ENCODE results near the gene SMIM10L1. TPM values are rescaled to one million over a fixed set of nuclear protein-coding genes. Genes with fewer than 3 reads are reported as not detected.
A peak's percentile ranks its signal among the peaks of the same experiment; 100 is the strongest.

Gene SMIM10L1
- total RNA-seq: 9.7 TPM in 2 replicates
- long read RNA-seq, full-length matches to known transcripts: 47 of 47 reads
- long read RNA-seq, partial matches to known transcripts: 0 of 47 reads
- long read RNA-seq, other reads (novel, unspliced or antisense): 0 of 47 reads

GRCh38 chr12:11171145-11171968, at the start of gene SMIM10L1:
Gene SMIM10L1, plus strand, starts transcription at chr12:11171194. Its CDS starts 163 bp downstream, at chr12:11171357.
- peak within 1 kb of the TSS; percentile 90 for H3K4me3 Mint-ChIP-seq (ENCODE audit: unreplicated experiment)
- no peak for TF ChIP-seq CTCF (IDR thresholded peaks at IDR 0.05)
- peaks cover 5% of the 10 kb centered on the region for H3K36me3 Mint-ChIP-seq (ENCODE audit: unreplicated experiment)
- no peaks in the 10 kb centered on the region for H3K9me3 Mint-ChIP-seq (ENCODE audit: unreplicated experiment)
- peak within 1 kb of the TSS; percentile 99 for H3K27ac Mint-ChIP-seq (ENCODE audit: unreplicated experiment)
- H3K4me1 Mint-ChIP-seq (ENCODE audit: unreplicated experiment): peaks cover 47% of the 10 kb centered on the region
- peak; percentile 97 for DNase-seq (ENCODE audit: extremely low spot score, unreplicated experiment)
- H3K27me3 Mint-ChIP-seq (ENCODE audit: unreplicated experiment): no peaks in the 10 kb centered on the region

GRCh38 chr12:11130382-11130781, 40.6 kb upstream of the SMIM10L1 start:
- no peak for TF ChIP-seq CTCF (IDR thresholded peaks at IDR 0.05)

GRCh38 chr12:11130999-11131398, 40.0 kb upstream of the SMIM10L1 start:
- Mint-ChIP-seq H3K27me3 (ENCODE audit: unreplicated experiment) (no peaks in the 10 kb centered on the region), H3K27ac (ENCODE audit: unreplicated experiment) (no peak overlapping the region), H3K4me1 (ENCODE audit: unreplicated experiment) (no peaks in the 10 kb centered on the region), H3K36me3 (ENCODE audit: unreplicated experiment) (peaks cover 6% of the 10 kb centered on the region), H3K9me3 (ENCODE audit: unreplicated experiment) (peaks cover 9% of the 10 kb centered on the region), H3K4me3 (ENCODE audit: unreplicated experiment) (no peak overlapping the region)
- no peak for DNase-seq (ENCODE audit: extremely low spot score, unreplicated experiment)
- no peak for TF ChIP-seq CTCF (IDR thresholded peaks at IDR 0.05)

More at GRCh38 chr12:11130382-11130781, 40.6 kb upstream of the SMIM10L1 start:
- H3K27ac Mint-ChIP-seq (ENCODE audit: unreplicated experiment): no peak overlapping the region
- no peak overlapping the region for H3K4me3 Mint-ChIP-seq (ENCODE audit: unreplicated experiment)
- H3K9me3 Mint-ChIP-seq (ENCODE audit: unreplicated experiment): peaks cover 9% of the 10 kb centered on the region
- H3K27me3 Mint-ChIP-seq (ENCODE audit: unreplicated experiment): no peaks in the 10 kb centered on the region
- H3K36me3 Mint-ChIP-seq (ENCODE audit: unreplicated experiment): peaks cover 6% of the 10 kb centered on the region
- H3K4me1 Mint-ChIP-seq (ENCODE audit: unreplicated experiment): no peaks in the 10 kb centered on the region
- no peak for DNase-seq (ENCODE audit: extremely low spot score, unreplicated experiment)

- no peak overlapping the region for H3K27ac Mint-ChIP-seq (ENCODE audit: unreplicated experiment)
- no peak for TF ChIP-seq CTCF (IDR thresholded peaks at IDR 0.05)
- no peaks in the 10 kb centered on the region for H3K9me3 Mint-ChIP-seq (ENCODE audit: unreplicated experiment)
- no peaks in the 10 kb centered on the region for H3K4me1 Mint-ChIP-seq (ENCODE audit: unreplicated experiment)
- no peak for DNase-seq (ENCODE audit: extremely low spot score, unreplicated experiment)
- H3K4me3 Mint-ChIP-seq (ENCODE audit: unreplicated experiment): no peak overlapping the region
- H3K27me3 Mint-ChIP-seq (ENCODE audit: unreplicated experiment): no peaks in the 10 kb centered on the region
- no peaks in the 10 kb centered on the region for H3K36me3 Mint-ChIP-seq (ENCODE audit: unreplicated experiment)
Observed at GRCh38 chr12:11133162-11133561, 37.8 kb upstream of the SMIM10L1 start.

- H3K36me3 Mint-ChIP-seq (ENCODE audit: unreplicated experiment): no peaks in the 10 kb centered on the region
Observed at GRCh38 chr12:11133816-11134215, 37.2 kb upstream of the SMIM10L1 start.

More at GRCh38 chr12:11133816-11134215, 37.2 kb upstream of the SMIM10L1 start:
- Mint-ChIP-seq H3K9me3 (ENCODE audit: unreplicated experiment) (no peaks in the 10 kb centered on the region), H3K27ac (ENCODE audit: unreplicated experiment) (no peak overlapping the region), H3K4me1 (ENCODE audit: unreplicated experiment) (no peaks in the 10 kb centered on the region), H3K4me3 (ENCODE audit: unreplicated experiment) (no peak overlapping the region), H3K27me3 (ENCODE audit: unreplicated experiment) (no peaks in the 10 kb centered on the region)
- TF ChIP-seq CTCF (IDR thresholded peaks at IDR 0.05): no peak
- no peak for DNase-seq (ENCODE audit: extremely low spot score, unreplicated experiment)
